ENCODE results near the gene SOWAHC.

SOWAHC gene

DNA sequence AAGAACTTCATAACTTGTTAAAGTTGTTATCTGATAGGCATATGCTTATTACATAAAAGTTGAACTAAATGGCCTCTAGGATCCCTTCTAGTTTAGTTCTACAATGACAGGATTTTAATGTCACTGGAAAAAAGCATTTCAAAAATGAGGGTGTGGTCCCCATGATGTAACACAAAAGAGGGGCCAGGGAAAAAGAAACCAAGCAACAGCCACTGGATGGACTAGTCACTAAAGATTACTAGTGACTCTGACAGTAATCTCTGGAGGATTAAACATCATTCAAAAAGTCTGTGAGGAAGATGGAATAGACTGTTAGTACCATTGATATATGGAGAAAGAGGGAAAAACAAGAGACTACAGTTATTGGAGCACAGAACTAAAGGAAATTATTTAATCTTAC is 23.0 kb upstream of the SOWAHC start:
- H3K4me1 ChIP-seq = no peaks in the 10 kb centered on the region
- DNase-seq = no peak
- H3K27me3 ChIP-seq = no peaks in the 10 kb centered on the region
- no peaks in the 10 kb centered on the region for H3K36me3 ChIP-seq
- TF ChIP-seq, protein P1, sequence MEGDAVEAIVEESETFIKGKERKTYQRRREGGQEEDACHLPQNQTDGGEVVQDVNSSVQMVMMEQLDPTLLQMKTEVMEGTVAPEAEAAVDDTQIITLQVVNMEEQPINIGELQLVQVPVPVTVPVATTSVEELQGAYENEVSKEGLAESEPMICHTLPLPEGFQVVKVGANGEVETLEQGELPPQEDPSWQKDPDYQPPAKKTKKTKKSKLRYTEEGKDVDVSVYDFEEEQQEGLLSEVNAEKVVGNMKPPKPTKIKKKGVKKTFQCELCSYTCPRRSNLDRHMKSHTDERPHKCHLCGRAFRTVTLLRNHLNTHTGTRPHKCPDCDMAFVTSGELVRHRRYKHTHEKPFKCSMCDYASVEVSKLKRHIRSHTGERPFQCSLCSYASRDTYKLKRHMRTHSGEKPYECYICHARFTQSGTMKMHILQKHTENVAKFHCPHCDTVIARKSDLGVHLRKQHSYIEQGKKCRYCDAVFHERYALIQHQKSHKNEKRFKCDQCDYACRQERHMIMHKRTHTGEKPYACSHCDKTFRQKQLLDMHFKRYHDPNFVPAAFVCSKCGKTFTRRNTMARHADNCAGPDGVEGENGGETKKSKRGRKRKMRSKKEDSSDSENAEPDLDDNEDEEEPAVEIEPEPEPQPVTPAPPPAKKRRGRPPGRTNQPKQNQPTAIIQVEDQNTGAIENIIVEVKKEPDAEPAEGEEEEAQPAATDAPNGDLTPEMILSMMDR (IDR thresholded peaks at IDR 0.05; ENCODE audit: low read depth, low read length) = no peak
- H3K4me3 ChIP-seq (ENCODE audit: low read depth, low read length) = no peak overlapping the region
- no peaks in the 10 kb centered on the region for H3K9me3 ChIP-seq

DNA sequence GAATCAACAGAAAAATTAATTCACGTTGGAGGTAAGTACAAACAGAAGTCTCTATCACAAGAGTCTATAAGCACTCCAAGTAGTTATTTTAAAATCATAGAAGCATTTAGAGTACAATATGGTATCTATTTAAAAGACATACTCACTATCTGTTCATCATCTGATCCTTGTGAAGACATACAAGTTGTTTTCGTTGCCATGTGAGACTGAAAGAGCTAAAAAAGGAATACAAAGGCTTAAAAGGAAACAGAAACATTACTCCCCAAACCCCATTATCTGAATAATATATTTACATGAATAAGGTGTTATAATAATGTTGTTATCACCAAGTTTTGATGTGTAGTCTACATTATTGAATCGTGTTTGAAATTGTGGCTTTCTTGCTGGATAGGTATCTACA is 21.3 kb upstream of the SOWAHC start:
- Histone ChIP-seq H3K4me3 (ENCODE audit: low read depth, low read length) (no peak overlapping the region), H3K27me3 (no peaks in the 10 kb centered on the region), H3K36me3 (no peaks in the 10 kb centered on the region), H3K4me1 (no peaks in the 10 kb centered on the region), H3K9me3 (no peaks in the 10 kb centered on the region)
- TF ChIP-seq, protein P1 (IDR thresholded peaks at IDR 0.05; ENCODE audit: low read depth, low read length) = no peak
- no peak for DNase-seq

DNA sequence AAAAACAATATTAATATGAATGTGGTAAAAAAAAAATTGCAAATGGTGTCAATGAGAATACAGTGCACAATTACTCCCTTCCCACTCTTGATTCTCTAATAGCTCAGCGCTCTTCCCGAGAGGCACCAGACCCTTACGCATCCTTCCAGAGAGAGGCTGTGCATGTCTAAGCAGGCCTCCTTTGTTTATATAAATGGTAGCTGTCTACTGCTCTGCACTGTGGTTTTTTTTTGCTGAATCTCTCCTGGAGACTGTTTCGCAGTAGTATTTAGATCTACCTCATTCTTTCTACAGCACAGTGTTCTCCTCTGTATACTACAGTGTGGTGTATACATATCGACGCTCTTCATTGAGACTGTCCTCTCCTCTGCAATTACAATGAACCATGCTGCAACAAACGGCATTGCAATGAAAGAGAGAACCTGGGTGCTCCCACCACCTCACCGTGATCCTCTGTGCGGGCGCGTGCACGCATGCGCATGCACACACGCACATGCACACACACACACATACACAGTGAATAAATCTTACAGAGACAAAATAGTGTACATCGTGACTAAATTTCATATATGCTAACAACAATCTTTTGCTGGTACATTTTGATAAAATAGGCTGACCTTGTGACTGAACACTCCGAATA is 19.8 kb upstream of the SOWAHC start:
- no peak for DNase-seq
- Histone ChIP-seq H3K4me1 (no peaks in the 10 kb centered on the region), H3K27me3 (no peaks in the 10 kb centered on the region), H3K4me3 (ENCODE audit: low read depth, low read length) (no peak overlapping the region), H3K9me3 (no peaks in the 10 kb centered on the region), H3K36me3 (no peaks in the 10 kb centered on the region)
- TF ChIP-seq, protein P1 (IDR thresholded peaks at IDR 0.05; ENCODE audit: low read depth, low read length) = no peak

DNA sequence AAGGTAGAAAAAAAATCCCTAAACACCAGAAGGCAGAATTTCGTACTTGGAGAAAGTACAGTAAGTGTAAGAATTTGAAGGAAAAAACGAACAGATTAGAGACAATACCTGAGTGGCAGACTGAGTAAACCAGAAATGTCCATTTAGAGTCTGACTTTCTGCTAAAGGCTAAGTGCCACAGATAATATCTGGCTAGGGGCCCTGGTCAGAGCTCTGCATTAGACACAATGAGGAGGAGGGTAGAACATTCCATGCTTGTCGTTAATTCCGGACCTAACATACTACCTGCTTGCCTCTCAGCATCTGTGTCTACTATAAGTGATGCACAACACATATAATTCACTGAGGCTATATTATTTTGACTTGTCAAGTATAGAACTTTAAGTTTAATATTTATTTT is 18.5 kb upstream of the SOWAHC start:
- H3K9me3 ChIP-seq = no peaks in the 10 kb centered on the region
- no peak for DNase-seq
- H3K36me3 ChIP-seq = no peaks in the 10 kb centered on the region
- TF ChIP-seq, protein P1 (IDR thresholded peaks at IDR 0.05; ENCODE audit: low read depth, low read length) = no peak
- H3K4me1 ChIP-seq = no peaks in the 10 kb centered on the region
- H3K27me3 ChIP-seq = no peaks in the 10 kb centered on the region
- H3K4me3 ChIP-seq (ENCODE audit: low read depth, low read length) = no peak overlapping the region

DNA sequence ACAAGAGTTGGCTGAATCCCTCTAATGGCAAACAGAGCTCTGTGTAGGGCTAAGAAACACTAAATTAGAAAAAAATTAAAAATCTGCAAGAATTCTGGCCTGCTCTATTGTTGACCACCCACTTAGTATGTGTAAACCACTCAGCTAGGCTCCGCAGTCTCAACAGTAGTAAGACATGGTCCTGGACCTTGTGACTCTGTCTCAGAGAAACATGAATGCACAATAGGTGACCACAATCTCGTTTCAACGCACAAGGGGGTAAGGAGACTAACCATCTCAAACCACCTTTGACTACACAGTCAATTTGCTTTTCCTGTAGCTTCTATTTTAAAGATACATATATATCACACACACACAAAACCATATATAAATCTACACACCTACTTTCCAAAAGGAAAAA is 16.9 kb upstream of the SOWAHC start:
- Histone ChIP-seq H3K4me3 (ENCODE audit: low read depth, low read length) (no peak overlapping the region), H3K36me3 (no peaks in the 10 kb centered on the region), H3K4me1 (no peaks in the 10 kb centered on the region), H3K27me3 (no peaks in the 10 kb centered on the region), H3K9me3 (no peaks in the 10 kb centered on the region)
- DNase-seq = no peak
- TF ChIP-seq, protein P1 (IDR thresholded peaks at IDR 0.05; ENCODE audit: low read depth, low read length) = no peak

DNA sequence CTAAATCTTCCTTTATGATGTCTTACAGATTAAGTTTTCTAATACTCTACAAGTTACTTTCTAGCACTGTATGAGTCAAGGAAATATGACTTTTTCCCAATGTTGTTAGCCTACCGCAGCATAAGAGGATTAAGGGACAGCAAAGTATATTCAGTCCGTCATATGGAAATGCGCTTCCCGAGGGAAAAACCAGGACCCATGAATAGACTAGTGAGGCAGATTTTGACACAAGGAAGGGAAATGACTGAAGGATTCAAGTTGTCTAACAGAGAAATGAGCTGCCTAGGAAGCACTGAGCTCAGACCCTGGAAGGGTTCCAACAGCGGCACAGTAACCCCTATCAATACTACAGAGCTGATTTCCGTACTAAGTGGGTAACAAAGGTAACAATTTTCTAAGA is 12.4 kb upstream of the SOWAHC start:
- H3K9me3 ChIP-seq = no peaks in the 10 kb centered on the region
- TF ChIP-seq, protein P1 (IDR thresholded peaks at IDR 0.05; ENCODE audit: low read depth, low read length) = no peak
- H3K4me3 ChIP-seq (ENCODE audit: low read depth, low read length) = no peak overlapping the region
- H3K36me3 ChIP-seq = no peaks in the 10 kb centered on the region
- no peaks in the 10 kb centered on the region for H3K4me1 ChIP-seq
- DNase-seq = no peak
- no peaks in the 10 kb centered on the region for H3K27me3 ChIP-seq

Measured in BE2C (cell line).